Left ventricle myocardium inferior (tissue), 1 donor: Measurements from ENCODE around the gene TBC1D5. TPM values are rescaled to one million over a fixed set of nuclear protein-coding genes. Genes with fewer than 3 reads are reported as not detected.

Experiments used
- DNase-seq: peaks from one replicate; pipeline ENCODE4 v3.0.0-alpha.2; 2020
- H3K27ac ChIP-seq: fragments of 200-600 bp; replicated peaks from 2 replicates; pipeline ENCODE4 v1.8.0; 2021
- H3K27me3 ChIP-seq: fragments of 200-600 bp; 2 replicates; pipeline ENCODE4 v1.8.0; 2021; ENCODE audit warnings: low read depth
- H3K36me3 ChIP-seq: fragments of 200-600 bp; 2 replicates; pipeline ENCODE4 v1.8.0; 2021
- H3K4me1 ChIP-seq: fragments of 200-600 bp; 2 replicates; pipeline ENCODE4 v1.8.0; 2021
- H3K4me3 ChIP-seq: fragments of 200-600 bp; 2 replicates; pipeline ENCODE4 v1.8.0; 2021; ENCODE audit warnings: mild to moderate bottlenecking, moderate library complexity
- H3K9me3 ChIP-seq: fragments of 200-600 bp; replicated peaks from 2 replicates; pipeline ENCODE4 v1.8.0; 2021
- CTCF ChIP-seq: fragments of 200-600 bp; IDR thresholded peaks from 2 replicates; pipeline ENCODE4 v1.8.0; 2021; ENCODE audit warnings: antibody characterized with exemption, mild to moderate bottlenecking, borderline replicate concordance
- intact Hi-C: fragments of 100-400 bp; cut with micrococcal nuclease; formaldehyde crosslinking; loops from one replicate; pipeline ENCODE4 v1.11.0; 2022
- total RNA-seq: library from RNA; stranded (reverse); fragmentation: NEBNext Ultra II Directional; extraction: Animal tissue kit (Norgen Biotek cat#: 25700); gene quantifications from one replicate; pipeline ENCODE4 v1.2.1, GENCODE V29; 2021
- donor health status: DM: no; HTN: yes; CAD: no; lungs with severe emphysema.

The TBC1D5 gene
- total RNA-seq, 1 donor from 2014 or later: 26.9 TPM

GRCh38 chr3:17724948-17725347 is 17.5 kb downstream of the TBC1D5 start:
- no peak for TF ChIP-seq CTCF
- H3K4me1 ChIP-seq: no peaks in the 10 kb centered on the region
- H3K27ac ChIP-seq: no peak overlapping the region
- H3K9me3 ChIP-seq: peaks cover 19% of the 10 kb centered on the region
- no peaks in the 10 kb centered on the region for H3K27me3 ChIP-seq
- intact Hi-C loops: no loop called here
- H3K36me3 ChIP-seq: peaks cover 19% of the 10 kb centered on the region
- no peak for DNase-seq
- H3K4me3 ChIP-seq: no peak overlapping the region

- H3K27me3 ChIP-seq: no peaks in the 10 kb centered on the region
- no peak overlapping the region for H3K4me3 ChIP-seq
- intact Hi-C loops: no loop called here
- DNase-seq: no peak
- peaks cover 19% of the 10 kb centered on the region for H3K9me3 ChIP-seq
- peaks cover 19% of the 10 kb centered on the region for H3K36me3 ChIP-seq
- no peaks in the 10 kb centered on the region for H3K4me1 ChIP-seq
- H3K27ac ChIP-seq: no peak overlapping the region
- TF ChIP-seq CTCF: no peak
These were observed 18.3 kb downstream of the TBC1D5 start for GRCh38 chr3:17724122-17724521.

- Histone ChIP-seq H3K9me3 (peaks cover 28% of the 10 kb centered on the region), H3K27me3 (no peaks in the 10 kb centered on the region), H3K4me3 (no peak overlapping the region), H3K27ac (no peak overlapping the region), H3K36me3 (peaks cover 25% of the 10 kb centered on the region), H3K4me1 (peaks cover 21% of the 10 kb centered on the region)
- DNase-seq: no peak
- intact Hi-C loops: no loop called here
- no peak for TF ChIP-seq CTCF
These were observed 25.0 kb downstream of the TBC1D5 start for GRCh38 chr3:17717411-17717810.

- intact Hi-C loops: no loop called here
- TF ChIP-seq CTCF: no peak
- DNase-seq: no peak
These were observed 28.0 kb downstream of the TBC1D5 start for GRCh38 chr3:17714473-17714872.

GRCh38 chr3:17709236-17709810 is 33.1 kb downstream of the TBC1D5 start:
- intact Hi-C loops: no loop called here
- Histone ChIP-seq H3K27ac (no peak overlapping the region), H3K4me3 (no peak overlapping the region), H3K36me3 (peaks cover 7% of the 10 kb centered on the region), H3K9me3 (peaks cover 8% of the 10 kb centered on the region), H3K4me1 (peaks cover 10% of the 10 kb centered on the region), H3K27me3 (no peaks in the 10 kb centered on the region)
- no peak for TF ChIP-seq CTCF
- DNase-seq: no peak

More at GRCh38 chr3:17714473-17714872, 28.0 kb downstream of the TBC1D5 start:
- H3K27me3 ChIP-seq: no peaks in the 10 kb centered on the region
- no peak overlapping the region for H3K4me3 ChIP-seq
- peaks cover 28% of the 10 kb centered on the region for H3K9me3 ChIP-seq
- peaks cover 25% of the 10 kb centered on the region for H3K36me3 ChIP-seq
- H3K4me1 ChIP-seq: peaks cover 24% of the 10 kb centered on the region
- H3K27ac ChIP-seq: no peak overlapping the region
